Activated gamma-delta T cell (primary cell): ENCODE results near the gene MAGI1.
"Not testable (repeated sequence)": the region's sequence is repeated elsewhere in the genome, so short reads cannot be mapped to it uniquely, and the experiment has no call there.

ENCODE experiments used
- DNase-seq: peaks from one replicate; lab custom pipeline; 2025; lab: John Stamatoyannopoulos, UW

MAGI1 gene

DNA sequence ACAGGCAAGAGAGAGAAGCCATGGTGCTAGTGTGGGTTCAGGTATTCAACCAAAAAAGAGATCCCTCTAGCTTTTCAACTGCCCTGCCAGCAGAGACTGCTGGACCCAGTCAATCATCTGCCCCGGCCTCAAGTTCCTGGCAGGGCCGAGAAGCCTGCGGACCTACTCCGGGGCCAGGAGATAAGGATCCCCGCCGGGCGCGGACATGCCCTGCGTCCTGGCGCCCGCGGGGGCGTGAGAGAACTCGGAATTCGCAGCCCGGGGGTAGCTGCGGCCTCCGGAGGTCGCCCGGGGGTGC, 821 bp upstream of the MAGI1 start:
- DNase-seq, result no peak

DNA sequence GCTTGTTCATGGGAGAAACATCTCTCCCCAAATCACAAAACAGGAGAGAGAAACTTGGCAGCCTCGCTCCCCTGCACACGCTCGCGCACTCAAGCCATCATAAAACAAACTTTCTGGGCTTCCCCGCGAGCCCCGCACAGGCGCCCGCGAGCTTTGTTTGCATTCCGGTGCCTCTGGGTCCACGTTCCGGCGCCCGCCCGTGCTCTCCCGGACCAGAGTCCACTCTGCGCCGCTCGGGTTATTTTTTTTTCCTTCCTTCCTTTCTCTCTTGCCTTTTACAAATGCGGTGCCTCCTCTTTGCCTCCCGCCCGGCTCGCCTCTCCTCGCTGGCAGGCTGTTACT, 363 bp downstream of the MAGI1 start:
- no peak for DNase-seq

DNA sequence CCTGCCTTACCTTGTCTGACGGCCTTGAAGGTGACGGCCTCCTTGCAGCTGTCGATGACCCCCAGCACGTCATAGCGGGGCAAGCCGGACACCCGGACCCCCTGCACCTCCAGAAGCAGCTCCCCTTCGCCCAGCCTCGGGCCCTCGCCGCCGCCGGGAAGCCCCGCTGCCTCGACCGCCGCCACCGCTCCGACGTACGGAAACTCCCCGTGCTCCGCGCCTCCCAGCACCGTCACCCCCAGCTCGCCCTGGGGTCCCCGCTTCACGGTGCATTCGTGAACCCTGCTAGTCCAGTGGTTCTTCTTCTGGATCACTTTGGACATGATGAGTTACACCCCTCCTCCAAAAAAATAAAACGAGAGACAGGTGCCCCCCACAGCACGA, 740 bp downstream of the MAGI1 start:
- DNase-seq, result no peak

DNA sequence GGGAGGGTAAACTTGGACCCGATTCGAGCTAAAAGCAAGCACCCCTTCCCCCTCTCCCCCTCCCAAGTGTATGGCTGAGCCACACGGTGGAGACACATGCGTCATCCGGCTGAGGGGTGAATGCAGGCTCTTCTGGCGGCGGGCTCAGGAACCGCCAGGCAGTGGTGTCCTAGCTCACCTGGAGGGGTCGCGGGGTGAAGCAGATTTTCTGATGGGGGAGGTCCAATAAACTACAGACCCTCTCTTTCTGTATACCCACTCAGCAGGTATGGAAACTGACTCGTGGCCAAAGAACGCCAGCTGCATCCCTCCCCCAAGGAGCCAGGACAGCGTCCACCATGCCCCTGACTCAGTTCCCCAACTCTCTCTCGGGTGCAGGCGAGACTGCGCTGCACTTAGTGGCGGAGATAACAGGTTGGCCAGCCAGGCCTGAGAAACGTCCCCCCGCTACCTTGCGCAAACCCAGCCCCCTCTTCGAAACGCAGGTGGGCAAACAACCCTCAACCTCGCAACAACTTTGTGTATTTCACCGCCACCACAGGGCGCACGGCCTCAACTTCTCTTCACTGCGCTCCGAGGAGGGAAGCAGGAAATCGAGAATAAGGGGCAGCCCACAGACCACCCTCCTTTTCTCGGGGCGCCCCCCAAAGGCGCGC, 1.3 kb downstream of the MAGI1 start:
- no peak for DNase-seq

DNA sequence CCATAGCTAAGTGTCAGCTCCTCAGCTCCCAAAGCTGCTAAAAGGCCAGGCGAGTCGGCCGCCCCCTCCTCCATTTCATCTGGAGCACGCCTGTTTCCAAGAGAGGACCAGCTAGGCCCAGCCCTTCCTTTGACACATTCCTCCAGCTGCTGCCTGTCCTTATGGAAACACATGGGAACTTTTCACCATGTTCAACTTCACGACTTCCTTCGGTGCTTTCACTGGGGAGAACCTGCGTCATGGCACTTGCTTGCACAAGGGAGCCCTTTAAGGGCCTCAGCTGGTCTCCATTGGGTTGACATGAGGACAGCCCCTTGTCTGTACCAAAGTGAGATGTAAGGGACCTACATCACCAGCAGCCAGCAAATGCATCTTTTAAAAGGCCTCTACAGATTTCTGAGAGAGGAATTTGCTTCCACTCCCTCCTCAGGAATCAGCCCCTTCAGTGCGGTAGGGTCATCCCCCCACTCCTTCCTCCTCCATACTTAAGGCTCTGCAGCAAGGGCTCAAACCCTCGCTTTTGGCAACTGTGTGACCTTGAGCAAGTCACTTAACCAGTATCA, 2.1 kb downstream of the MAGI1 start:
- no peak for DNase-seq

DNA sequence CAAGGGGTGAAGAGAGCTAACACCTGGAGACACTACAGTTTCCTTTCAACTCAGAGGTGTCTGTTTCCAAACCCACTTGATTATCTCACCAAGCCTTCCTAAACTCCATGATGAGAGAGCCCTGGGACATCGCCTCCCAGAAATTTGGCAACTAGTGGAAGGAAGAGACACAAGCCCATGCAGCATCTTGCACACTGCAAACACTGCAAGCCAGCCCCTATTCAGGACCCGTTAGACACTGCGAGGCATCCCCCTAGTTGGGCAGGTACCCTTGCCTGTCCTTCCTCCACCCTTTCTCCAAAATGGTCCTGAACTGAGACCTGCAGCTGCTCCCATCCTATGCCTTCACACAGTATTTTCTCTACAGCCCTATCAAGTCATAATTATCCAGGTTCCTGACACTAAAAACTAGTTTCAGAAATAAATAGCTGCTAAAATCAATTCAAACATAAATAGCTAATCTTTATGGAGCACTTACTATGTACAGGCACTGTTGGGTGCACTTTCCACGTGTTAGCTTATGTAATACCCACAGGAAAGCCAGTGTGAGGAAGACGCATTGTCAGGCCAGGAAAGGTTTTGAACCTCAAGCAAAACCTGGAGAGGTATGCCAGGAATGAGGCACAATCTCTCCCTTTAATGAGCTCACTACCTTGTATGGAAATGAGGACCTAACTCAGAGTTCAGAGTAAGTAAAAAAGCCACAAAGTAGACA, 2.8 kb downstream of the MAGI1 start:
- no peak for DNase-seq

DNA sequence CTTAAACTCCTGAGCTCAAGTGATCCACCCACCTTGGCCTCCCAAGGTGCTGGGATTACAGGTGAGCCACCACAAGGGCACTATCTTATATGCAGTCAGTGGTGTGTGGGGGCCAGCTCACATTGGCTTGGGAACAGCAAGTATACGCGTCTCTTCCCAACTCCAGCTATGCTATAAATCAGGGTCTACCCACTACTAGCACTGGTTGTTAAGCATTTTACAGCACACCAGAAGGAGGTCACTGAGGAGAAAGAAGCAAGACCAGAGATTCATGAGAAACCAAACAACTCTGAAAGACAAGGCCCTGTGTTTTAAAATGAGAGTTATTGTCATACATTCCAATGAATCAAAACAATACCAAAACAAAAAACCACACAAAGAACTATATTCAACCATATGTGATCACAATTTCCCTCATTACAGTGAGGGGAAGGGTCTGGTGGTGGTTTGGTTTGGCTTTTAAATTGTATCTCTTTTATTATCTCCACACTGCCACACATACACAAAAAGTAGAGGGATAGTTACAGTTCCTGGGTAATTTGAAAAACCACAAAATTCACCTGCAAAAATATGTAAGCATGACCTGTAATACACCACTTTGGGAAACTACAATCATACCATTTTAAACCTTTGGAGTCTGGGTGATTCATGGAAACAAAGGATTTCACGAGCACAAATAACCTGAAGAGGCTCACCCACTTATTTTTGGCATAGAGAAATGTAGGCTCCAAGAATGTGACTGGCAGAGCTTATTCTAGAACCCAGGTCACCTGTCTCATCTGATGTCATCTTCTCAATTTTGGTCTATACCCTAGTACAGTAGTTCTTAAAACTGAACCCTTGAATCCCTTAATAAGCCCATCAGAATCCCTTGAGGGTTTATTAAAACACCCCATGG, 5.2 kb downstream of the MAGI1 start:
- no peak for DNase-seq

DNA sequence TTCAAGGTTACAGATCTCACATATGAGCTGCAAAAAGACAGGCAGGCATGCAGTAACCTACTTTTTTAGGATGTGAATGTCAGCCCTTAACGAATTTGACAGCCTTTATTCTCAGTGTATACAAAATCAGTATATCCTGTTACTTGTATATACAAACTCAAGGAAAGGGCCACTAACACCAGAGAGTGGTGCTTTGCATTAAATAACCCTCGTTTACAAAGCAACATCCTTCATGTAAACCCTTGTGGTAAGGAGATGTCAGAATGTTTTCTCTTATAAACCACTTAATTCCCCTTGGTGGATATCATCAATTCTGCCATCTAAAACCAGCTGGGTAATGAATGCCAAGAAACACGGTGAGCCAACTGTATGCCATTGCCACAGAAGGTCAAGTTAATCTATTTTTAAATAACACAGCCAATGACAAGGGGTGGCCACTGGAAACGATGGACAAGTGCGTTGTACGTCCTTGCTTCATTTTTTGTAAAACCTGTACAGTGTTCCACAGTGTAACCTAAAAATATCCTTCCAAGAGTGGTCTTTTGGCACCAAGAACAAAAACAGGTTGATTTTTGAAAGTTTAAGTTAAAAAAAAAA, 7.5 kb downstream of the MAGI1 start:
- DNase-seq, result no peak

DNA sequence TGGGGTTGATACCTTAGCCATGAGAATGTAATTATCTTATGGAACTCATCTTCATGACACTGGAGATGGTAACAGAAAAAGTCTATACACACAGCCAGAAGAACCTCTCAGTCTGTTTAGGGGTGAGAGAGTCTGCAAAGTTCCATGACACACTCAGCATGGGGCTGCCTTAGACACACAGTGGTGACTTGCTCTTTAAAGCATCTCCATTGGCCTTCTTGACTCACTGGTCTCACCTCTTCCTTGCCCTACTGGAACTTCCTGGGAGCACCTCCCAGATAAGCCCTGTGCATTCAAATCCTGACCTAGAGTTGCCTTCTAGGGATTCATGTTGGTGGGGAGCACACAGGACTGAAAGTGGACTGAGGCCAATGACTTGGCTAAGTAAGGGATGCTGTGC, 9.3 kb downstream of the MAGI1 start:
- no peak for DNase-seq

DNA sequence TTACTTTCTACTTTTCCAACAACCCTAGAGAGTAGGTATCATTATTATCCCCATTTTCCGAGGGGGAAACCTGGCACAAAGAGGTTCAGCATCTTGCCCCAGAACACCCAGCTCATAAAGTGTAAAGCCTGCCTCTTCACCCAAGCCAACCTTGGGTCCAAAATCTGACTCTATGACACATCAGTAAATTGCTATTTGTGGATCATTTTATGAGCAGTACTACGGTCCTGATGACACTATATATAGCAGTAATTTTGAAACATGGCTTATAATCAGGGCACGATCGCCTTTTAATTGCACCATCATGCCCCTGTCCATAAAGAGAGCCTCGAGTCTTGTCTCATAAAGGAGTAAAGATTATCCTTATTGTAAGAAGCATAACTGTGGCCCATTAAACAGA, 9.7 kb downstream of the MAGI1 start:
- no peak for DNase-seq

DNA sequence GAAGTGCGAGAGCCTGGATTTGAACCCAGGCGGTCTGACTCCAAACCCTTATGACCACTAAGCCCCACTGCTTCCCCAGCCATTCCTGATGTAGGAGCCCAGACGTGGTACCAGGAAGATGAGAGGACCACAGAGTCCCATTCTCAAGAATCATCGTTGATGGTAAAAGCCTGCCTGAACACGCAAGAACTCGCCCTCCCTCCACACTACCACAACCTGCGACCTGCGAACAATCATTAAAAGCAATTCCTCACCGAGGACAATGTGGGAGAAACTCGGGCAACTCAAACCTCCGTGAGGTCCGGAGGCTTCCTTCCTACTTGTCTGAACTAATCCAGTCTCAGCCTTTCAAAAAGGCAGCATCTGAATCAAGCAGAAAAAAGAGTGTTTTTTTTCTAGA, 10.3 kb downstream of the MAGI1 start:
- DNase-seq, result no peak

DNA sequence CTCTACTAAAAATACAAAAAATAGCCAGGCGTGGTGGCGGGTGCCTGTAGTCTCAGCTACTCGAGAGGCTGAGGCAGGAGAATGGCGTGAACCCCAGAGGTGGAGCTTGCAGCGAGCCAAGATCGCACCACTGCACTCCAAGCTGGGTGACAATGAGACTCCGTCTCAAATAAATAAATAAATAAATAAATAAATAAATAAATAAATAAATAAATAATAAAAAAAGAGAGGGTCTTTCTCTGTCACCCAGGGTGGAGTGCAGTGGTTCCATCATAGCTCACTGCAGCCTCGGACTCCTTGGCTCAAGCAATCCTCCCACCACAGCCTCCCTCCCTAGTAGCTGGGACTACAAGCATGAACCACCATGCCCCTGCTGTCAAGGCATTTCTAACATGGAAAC, 11.6 kb downstream of the MAGI1 start:
- not testable (repeated sequence) for DNase-seq

DNA sequence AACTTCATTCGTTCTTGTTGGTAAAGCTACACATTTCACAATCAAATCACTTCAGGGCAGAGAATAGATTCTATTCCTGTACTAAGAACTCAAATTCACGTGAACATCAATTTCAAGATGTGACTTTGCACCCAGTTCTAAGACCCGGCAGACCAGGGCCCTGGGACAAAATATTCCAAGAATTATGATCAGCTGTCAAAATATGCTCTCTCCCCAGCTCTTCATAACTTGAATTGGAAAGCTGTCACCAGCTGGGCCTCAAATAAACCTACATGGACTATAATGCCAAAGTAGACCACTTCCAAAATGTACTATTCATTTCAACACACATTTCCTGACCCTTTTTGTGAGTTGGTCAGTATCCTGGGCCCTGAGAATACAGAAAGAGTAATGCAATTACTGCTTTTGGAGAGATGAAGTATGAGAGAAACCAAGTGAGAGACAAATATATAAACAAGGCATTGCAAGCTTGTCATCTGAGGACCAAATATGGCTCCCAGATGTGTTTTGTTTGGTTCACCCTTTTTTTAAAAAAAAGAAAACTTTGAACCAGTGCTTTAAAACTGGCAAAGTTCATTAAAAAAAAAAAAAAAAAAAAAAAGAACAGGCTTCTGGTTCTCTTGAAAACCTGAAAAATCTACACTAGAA, 14.9 kb downstream of the MAGI1 start:
- no peak for DNase-seq

DNA sequence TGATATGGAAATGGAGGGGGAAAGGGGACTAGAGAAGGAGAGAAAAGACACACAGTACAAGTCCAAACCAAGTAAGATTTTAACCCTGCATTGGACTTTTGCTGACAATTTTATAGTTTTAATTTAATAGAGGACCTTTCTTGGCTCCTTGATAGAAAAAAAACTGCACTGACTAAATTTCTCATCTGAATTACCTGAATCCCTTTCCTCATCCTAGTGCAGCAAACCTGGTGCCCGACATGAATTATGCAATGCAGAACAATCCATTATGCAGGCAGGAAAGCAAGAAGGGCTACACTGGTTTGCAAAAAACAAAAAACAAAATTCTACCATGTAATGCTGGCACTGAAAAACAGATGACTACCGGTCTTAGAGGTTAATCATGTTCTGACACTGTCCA, 15.5 kb downstream of the MAGI1 start:
- DNase-seq, result no peak

DNA sequence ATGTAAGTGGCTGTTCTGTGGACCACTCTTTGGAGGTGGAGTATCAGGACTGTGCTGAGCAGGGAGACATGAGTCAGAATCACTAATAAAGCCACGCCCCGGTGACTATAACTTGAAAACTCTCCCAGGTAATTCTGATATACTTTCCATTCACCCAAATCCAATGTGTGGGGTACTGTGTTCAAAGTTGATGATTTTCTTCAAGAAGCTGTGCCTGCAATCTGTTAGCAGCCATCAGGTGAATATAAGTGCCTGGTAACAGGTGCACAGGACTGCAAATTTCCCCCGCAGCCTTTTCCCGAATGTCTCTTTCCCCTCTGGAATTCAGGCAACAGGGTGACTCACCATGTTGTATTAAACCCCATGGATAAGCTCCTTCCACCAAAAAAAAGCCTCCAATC, 17.0 kb downstream of the MAGI1 start:
- DNase-seq, result no peak

DNA sequence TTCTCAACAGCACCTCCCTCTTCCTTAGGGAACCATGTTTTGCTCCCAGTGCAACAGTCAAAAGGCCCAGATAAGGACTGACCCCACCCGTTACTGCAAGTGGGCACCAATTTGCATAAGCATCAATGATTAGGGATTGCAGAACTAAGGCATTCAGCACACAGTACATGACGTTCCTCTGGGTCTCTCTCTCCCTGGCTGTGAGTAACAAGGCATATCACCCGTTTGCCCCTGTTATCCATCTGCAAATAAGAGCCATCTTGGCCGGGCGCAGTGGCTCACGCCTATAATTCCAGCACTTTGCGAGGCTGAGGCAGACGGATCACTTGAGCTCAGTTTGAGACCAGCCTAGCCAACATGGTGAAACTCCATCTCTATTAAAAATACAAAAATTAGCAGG, 18.8 kb downstream of the MAGI1 start:
- DNase-seq, result no peak

DNA sequence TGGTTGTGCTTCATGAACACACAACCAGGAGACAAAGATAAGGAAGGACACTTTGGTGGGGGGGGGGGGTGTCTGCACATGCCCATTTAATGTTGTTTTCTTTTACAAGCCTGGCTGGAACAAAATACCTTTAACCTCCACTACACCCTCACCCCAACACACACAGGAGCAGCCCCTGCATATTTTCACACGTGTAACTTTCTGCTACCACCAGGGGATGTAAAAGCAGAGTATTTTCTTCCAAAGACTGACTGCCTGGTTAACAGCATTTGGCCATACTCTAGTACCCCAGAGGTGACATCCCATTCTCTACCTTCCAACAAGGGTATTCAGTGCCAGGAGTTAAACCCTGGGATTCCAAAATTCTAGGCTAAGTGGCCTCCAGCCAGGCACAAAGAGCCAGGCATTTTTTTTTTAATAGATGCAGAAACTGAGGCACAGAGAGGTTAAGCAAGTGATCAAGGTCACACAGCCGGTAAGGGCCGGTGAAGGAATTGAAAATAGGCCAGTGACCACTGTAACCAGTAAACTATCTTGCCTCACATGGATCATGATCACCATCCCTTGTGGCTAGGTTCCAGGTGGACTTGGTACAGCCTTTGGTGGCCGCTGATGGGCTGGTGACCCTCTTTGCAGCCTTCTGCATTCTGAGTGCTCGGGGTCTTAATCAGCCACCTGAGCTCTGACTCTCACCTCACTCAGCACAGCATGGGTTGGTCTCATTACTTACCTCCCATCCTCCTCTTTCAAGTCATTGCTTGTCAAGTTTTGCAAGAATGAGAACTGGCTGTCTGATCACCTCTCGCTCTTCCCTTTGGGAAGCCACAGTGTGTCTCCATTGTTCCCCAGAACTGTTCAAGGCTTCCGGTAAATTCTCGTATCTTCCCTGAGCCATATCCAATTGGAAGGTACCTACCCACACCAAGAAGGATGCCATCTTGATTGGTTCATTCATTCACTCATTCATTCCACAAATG, 20.4 kb downstream of the MAGI1 start:
- DNase-seq, result no peak

DNA sequence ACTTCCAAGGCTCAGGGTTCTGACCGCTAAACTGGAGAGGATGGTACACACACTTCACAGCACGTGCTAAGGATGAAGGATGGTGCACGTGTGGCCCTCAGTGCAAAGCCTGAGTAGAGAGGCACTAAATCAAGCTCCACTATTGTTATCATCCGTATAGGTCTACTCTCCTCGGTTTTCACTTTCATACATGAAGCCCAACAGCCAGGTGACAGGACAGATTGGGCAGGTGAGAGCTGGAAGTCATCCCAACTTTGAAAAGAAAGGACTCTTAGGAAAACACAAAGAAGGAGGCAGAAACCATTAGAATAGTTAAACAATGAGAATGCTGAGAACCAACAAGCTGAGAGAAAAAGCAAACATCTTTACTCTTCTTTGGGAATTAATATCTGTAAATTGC, 21.1 kb downstream of the MAGI1 start:
- DNase-seq, result no peak

DNA sequence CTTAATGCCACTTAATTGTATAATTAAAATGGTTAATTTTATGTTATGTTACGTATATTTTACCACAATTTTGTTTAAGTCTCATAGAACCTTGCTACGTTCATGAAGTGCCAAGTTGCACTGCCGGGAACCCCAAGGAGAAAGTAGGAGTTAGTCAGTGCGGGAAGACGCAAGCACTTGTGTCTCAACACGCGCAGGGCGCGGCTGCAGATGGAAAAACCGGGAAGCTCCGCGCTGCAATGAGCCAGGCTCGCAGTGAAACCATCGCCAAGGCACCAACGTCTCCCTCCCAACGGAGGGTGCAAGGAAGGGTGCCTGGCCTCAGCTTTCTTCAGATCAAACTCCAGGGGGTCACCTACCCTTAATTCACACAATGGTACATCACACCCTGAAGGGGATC, 21.6 kb downstream of the MAGI1 start:
- no peak for DNase-seq

DNA sequence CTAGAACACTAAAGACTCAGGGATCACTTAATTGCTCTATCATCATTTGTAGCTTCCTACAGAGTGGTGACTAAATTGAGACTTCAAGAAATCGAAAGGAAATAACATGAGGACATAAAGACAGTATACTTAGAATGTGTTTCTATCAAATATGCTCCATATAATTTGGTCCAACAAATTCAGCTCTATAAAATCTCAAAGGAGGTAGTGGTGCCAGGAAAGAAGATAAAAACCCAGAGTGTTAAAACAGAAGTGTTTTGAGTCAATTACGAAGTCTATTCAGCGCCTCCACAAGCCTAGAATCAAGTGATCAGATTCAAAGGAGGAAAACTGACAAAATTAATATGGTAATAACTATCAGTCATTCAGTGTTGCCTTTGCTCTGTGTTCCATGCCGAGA, 22.9 kb downstream of the MAGI1 start:
- DNase-seq, result no peak

DNA sequence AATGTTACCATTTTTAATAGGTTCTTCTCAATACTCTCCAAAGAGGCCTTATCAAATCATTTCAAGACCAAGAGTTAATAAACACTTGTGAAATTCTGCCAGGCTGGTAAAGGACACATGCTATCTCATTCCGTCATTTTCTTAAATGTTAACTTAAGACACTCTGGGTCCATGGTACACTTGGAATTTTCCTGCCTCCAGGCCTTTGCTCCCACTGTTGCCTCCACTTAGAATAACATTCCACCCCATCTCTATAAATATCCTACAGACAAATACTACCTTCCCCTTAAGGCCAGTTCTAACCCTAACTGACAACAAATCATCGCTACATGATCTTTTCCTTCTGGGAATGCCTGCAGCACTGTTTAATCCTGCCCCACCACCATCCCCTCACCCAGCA, 24.1 kb downstream of the MAGI1 start:
- DNase-seq, result no peak
